ENCODE results near the gene CPLANE1.

GRCh38 chr5:37247496-37247895 lies 1.7 kb downstream of the CPLANE1 start:
- TF ChIP-seq ATF2 (IDR thresholded peaks at IDR 0.05; ENCODE audit: low read length) (no peak), MXI1 (IDR thresholded peaks at IDR 0.05; ENCODE audit: low read depth, low read length) (no peak)
